Smooth muscle cell (in vitro differentiated cells): ENCODE results near the gene ETF1. TPM values are rescaled to one million over a fixed set of nuclear protein-coding genes. Genes with fewer than 3 reads are reported as not detected.
A peak's percentile ranks its signal among the peaks of the same experiment; 100 is the strongest.

Source experiments
- DNase-seq: peaks from one replicate; lab custom pipeline; 2025; ENCODE audit not compliant: unreplicated experiment; lab: John Stamatoyannopoulos, UW
- H2AFZ ChIP-seq: fragments of 200-600 bp; sonication (generic); 2 replicates; pipeline ENCODE4 v1.6.0; 2016; ENCODE audit warnings: antibody characterized with exemption, low read depth, mild to moderate bottlenecking
- H3F3A ChIP-seq: fragments of 200-600 bp; sonication (generic); 2 replicates; pipeline ENCODE4 v1.6.0; 2017; ENCODE audit warnings: antibody characterized with exemption, low read depth
- H3K27ac ChIP-seq: fragments of 200-600 bp; sonication (generic); 2 replicates; pipeline ENCODE4 v1.5.1; 2016; ENCODE audit warnings: low read depth, mild to moderate bottlenecking
- H3K27me3 ChIP-seq: fragments of 200-600 bp; sonication (generic); 2 replicates; pipeline ENCODE4 v1.6.1; 2016; ENCODE audit warnings: low read depth, mild to moderate bottlenecking
- H3K36me3 ChIP-seq: fragments of 200-600 bp; sonication (generic); 2 replicates; pipeline ENCODE4 v1.5.1; 2016; ENCODE audit warnings: low read depth
- H3K4me1 ChIP-seq: fragments of 200-600 bp; sonication (generic); 2 replicates; pipeline ENCODE4 v1.5.1; 2016; ENCODE audit warnings: low read depth
- H3K4me2 ChIP-seq: fragments of 200-600 bp; sonication (generic); 2 replicates; pipeline ENCODE4 v1.6.0; 2016; ENCODE audit warnings: mild to moderate bottlenecking
- H3K4me3 ChIP-seq: fragments of 200-600 bp; sonication (generic); 2 replicates; pipeline ENCODE4 v1.5.1; 2016; ENCODE audit warnings: mild to moderate bottlenecking
- H3K79me2 ChIP-seq: fragments of 200-600 bp; sonication (generic); 2 replicates; pipeline ENCODE4 v1.6.0; 2016; ENCODE audit warnings: low read depth, mild to moderate bottlenecking
- H3K9ac ChIP-seq: fragments of 200-600 bp; sonication (generic); 2 replicates; pipeline ENCODE4 v1.6.0; 2016; ENCODE audit warnings: low read depth
- H3K9me3 ChIP-seq: fragments of 200-600 bp; sonication (generic); replicated peaks from 2 replicates; pipeline ENCODE4 v1.5.1; 2016; ENCODE audit warnings: low read depth
- H4K20me1 ChIP-seq: fragments of 200-600 bp; sonication (generic); 2 replicates; pipeline ENCODE4 v1.6.0; 2016; ENCODE audit warnings: low read depth
- WGBS: methylation state at CpG from one replicate; pipeline ENCODE4 v1.1.7; 2016; ENCODE audit warnings: low lambda C conversion rate; 5-methylcytosine and 5-hydroxymethylcytosine counted together
- polyA plus RNA-seq: library from polyadenylated mRNA; unstranded; fragments of >200 nt; fragmentation: Nextera tagmentation; extraction: Ambion mirVana; gene quantifications from 2 replicates; pipeline ENCODE4 v1.2.1, GENCODE V29; 2016
- total RNA-seq: library from RNA; depleted of rRNA; stranded (reverse); fragments of >200 nt; gene quantifications from 2 replicates; pipeline ENCODE4 v1.2.3, GENCODE V29; 2014
- TF ChIP-seq, protein P1 (sequence below): fragments of 200-600 bp; sonication (generic); IDR thresholded peaks from 2 replicates; pipeline ENCODE4 v1.5.1; 2017; ENCODE audit warnings: borderline replicate concordance, mild to moderate bottlenecking, antibody characterized with exemption; ENCODE audit not compliant: insufficient read depth, poor library complexity, severe bottlenecking

The ETF1 gene
- total and polyA plus RNA-seq, 2 experiments from 2014 or later: 48.7 to 98.0 TPM

DNA sequence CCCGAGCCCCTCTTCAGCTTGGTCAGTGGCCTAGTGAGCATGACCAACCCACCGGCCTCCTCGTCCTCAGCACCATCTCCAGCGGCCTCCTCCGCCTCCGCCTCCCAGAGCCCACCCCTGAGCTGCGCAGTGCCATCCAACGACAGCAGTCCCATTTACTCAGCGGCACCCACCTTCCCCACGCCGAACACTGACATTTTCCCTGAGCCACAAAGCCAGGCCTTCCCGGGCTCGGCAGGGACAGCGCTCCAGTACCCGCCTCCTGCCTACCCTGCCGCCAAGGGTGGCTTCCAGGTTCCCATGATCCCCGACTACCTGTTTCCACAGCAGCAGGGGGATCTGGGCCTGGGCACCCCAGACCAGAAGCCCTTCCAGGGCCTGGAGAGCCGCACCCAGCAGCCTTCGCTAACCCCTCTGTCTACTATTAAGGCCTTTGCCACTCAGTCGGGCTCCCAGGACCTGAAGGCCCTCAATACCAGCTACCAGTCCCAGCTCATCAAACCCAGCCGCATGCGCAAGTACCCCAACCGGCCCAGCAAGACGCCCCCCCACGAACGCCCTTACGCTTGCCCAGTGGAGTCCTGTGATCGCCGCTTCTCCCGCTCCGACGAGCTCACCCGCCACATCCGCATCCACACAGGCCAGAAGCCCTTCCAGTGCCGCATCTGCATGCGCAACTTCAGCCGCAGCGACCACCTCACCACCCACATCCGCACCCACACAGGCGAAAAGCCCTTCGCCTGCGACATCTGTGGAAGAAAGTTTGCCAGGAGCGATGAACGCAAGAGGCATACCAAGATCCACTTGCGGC lies 75.9 kb downstream of the ETF1 start:
- DNase-seq: no peak
- peaks cover 4% of the 10 kb centered on the region for H3K36me3 ChIP-seq
- peaks cover 7% of the 10 kb centered on the region for H3K4me1 ChIP-seq
- peaks cover 45% of the 10 kb centered on the region for H4K20me1 ChIP-seq
- H3K4me2 ChIP-seq: peak overlapping the region; percentile 88
- H3K27ac ChIP-seq: no peak overlapping the region
- H3K9me3 ChIP-seq: no peaks in the 10 kb centered on the region
- peaks cover 9% of the 10 kb centered on the region for H3K79me2 ChIP-seq
- 94% methylated on average over 44 of the region's 45 CpGs for WGBS
- peak overlapping the region; percentile 79 for H3K4me3 ChIP-seq
- no peaks in the 10 kb centered on the region for H3K27me3 ChIP-seq
- H3F3A ChIP-seq: peaks cover 30% of the 10 kb centered on the region
- TF ChIP-seq, protein P1, sequence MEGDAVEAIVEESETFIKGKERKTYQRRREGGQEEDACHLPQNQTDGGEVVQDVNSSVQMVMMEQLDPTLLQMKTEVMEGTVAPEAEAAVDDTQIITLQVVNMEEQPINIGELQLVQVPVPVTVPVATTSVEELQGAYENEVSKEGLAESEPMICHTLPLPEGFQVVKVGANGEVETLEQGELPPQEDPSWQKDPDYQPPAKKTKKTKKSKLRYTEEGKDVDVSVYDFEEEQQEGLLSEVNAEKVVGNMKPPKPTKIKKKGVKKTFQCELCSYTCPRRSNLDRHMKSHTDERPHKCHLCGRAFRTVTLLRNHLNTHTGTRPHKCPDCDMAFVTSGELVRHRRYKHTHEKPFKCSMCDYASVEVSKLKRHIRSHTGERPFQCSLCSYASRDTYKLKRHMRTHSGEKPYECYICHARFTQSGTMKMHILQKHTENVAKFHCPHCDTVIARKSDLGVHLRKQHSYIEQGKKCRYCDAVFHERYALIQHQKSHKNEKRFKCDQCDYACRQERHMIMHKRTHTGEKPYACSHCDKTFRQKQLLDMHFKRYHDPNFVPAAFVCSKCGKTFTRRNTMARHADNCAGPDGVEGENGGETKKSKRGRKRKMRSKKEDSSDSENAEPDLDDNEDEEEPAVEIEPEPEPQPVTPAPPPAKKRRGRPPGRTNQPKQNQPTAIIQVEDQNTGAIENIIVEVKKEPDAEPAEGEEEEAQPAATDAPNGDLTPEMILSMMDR: no peak
- no peak overlapping the region for H2AFZ ChIP-seq
- H3K9ac ChIP-seq: peak overlapping the region; percentile 84

DNA sequence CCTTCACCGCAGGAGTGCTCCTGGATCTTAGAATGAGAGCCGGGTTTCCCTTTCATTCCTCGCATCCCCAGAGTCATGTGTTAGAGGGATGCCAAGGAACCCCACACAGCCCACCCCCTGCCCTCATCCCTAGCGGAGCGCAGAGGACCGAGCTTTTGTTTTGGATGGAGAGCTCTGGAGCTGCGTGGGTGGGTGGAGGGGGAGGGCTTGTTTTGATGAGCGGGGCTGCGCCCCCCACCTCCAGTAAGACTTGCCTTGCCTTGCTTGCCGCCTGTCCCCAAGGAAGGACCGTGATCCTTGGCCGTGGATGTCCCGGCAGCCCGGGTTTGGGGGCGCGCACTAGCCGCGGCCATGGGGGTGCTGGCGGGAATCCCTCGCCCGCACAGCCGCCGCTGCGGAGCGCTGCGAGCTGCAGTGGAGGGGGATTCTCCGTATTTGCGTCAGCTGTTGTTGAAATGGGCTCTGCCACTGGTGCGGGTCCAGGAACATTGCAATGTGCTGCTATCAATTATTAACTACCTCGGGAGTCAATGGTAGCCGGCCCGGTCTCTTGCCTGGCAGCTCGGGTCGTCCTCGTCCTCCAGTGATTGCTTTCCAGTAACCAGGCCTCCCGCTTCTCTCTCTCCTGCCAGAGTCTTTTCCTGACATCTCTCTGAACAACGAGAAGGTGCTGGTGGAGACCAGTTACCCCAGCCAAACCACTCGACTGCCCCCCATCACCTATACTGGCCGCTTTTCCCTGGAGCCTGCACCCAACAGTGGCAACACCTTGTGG lies 76.7 kb downstream of the ETF1 start:
- H3K27ac ChIP-seq: peak overlapping the region; percentile 29
- no peak for DNase-seq

GRCh38 chr5:138465261-138466124 lies 77.5 kb downstream of the ETF1 start, which contains the start of gene EGR1:
TSS of gene EGR1 (plus strand) at chr5:138465479. CDS start at chr5:138465762, 283 bp downstream.
- peaks cover 30% of the 10 kb centered on the region for H3F3A ChIP-seq
- H3K9me3 ChIP-seq: no peaks in the 10 kb centered on the region
- H4K20me1 ChIP-seq: peaks cover 45% of the 10 kb centered on the region
- peak within 1 kb of the TSS; percentile 92 for H3K4me2 ChIP-seq
- H3K36me3 ChIP-seq: peaks cover 4% of the 10 kb centered on the region
- peak within 1 kb of the TSS; percentile 88 for H3K9ac ChIP-seq
- DNase-seq: peak; percentile 99
- H3K4me3 ChIP-seq: peak within 1 kb of the TSS; percentile 79
- TF ChIP-seq, protein P1: no peak
- H3K27ac ChIP-seq: peak within 1 kb of the TSS; percentile 96
- H3K79me2 ChIP-seq: peaks cover 9% of the 10 kb centered on the region
- H3K4me1 ChIP-seq: peaks cover 7% of the 10 kb centered on the region
- WGBS: 1% methylated on average over 70 of the region's 85 CpGs
- H3K27me3 ChIP-seq: no peaks in the 10 kb centered on the region
- H2AFZ ChIP-seq: no peak within 1 kb of the TSS

More for the DNA sequence above, 76.7 kb downstream of the ETF1 start:
- Histone ChIP-seq H3K36me3 (peaks cover 4% of the 10 kb centered on the region), H3K4me2 (peak overlapping the region; percentile 88), H4K20me1 (peaks cover 45% of the 10 kb centered on the region), H3K27me3 (no peaks in the 10 kb centered on the region), H3K9ac (peak overlapping the region; percentile 84), H3K9me3 (no peaks in the 10 kb centered on the region), H2AFZ (no peak overlapping the region), H3K4me3 (peak overlapping the region; percentile 79), H3K4me1 (peaks cover 7% of the 10 kb centered on the region), H3K79me2 (peaks cover 9% of the 10 kb centered on the region), H3F3A (peaks cover 30% of the 10 kb centered on the region)
- 33% methylated on average over 39 of the region's 39 CpGs for WGBS
- TF ChIP-seq, protein P1: no peak
